Kidney (tissue), 14 donors: Measurements from ENCODE around the gene TSEN2. TPM values are rescaled to one million over a fixed set of nuclear protein-coding genes. Genes with fewer than 3 reads are reported as not detected.

Experiments
- DNase-seq, 5 donors: peaks; one replicate each; pipeline ENCODE4 v3.0.0-alpha.2; 2013 to 2020
- FAIRE-seq: peaks from 2 replicates; lab custom pipeline; 2012; peaks lifted over from hg19 to GRCh38; lab: Jason Lieb, UNC
- H3K27ac ChIP-seq, 2 donors: one replicate each; pipeline ENCODE4 v1.7.0; 2013; ENCODE audit warnings: low read depth in 2 of 2, low read length in 2 of 2, inconsistent platforms in 1 of 2
- H3K27me3 ChIP-seq: one replicate; pipeline ENCODE4 v1.7.1; 2013; ENCODE audit warnings: low read length, inconsistent platforms; ENCODE audit not compliant: control insufficient read depth, insufficient read depth
- H3K36me3 ChIP-seq, 3 donors: one replicate each; pipeline versions ENCODE4 v1.7.0 to v1.7.1; 2013; ENCODE audit warnings: low read length in 3 of 3, control low read depth in 1 of 3, inconsistent platforms in 1 of 3; ENCODE audit not compliant: insufficient read depth in 3 of 3, control insufficient read depth in 2 of 3
- H3K4me1 ChIP-seq, 3 donors: one replicate each; pipeline versions ENCODE4 v1.7.0 to v1.7.1; 2013; ENCODE audit warnings: low read length in 3 of 3, inconsistent platforms in 1 of 3, low read depth in 1 of 3; ENCODE audit not compliant: control insufficient read depth in 2 of 3, insufficient read depth in 2 of 3
- H3K4me3 ChIP-seq, 3 donors: one replicate each; pipeline versions ENCODE4 v1.7.0 to v1.8.1; 2013; ENCODE audit warnings: low read length in 3 of 3, control low read depth in 1 of 3, inconsistent platforms in 1 of 3
- H3K9ac ChIP-seq, 3 donors: one replicate each; pipeline versions ENCODE4 v1.7.0 to v1.7.1; 2013; ENCODE audit warnings: low read length in 3 of 3, control low read depth in 1 of 3, inconsistent platforms in 1 of 3
- H3K9me3 ChIP-seq, 3 donors: one replicate each; pipeline versions ENCODE4 v1.7.0 to v1.7.1; 2013; ENCODE audit warnings: low read length in 3 of 3, control low read depth in 1 of 3, inconsistent platforms in 1 of 3; ENCODE audit not compliant: control insufficient read depth in 2 of 3, insufficient read depth in 1 of 3
- intact Hi-C: fragments of 100-400 bp; cut with DNase I; formaldehyde crosslinking; loops from one replicate; pipeline ENCODE4 v1.11.1; 2022
- polyA plus RNA-seq: library from polyadenylated mRNA; stranded (reverse); fragments of 350-450 nt; fragmentation: Illumina TruSeq; extraction: RNeasy Lipid Tissue Mini Kit (QIAGEN cat#74804); gene quantifications from one replicate; pipeline ENCODE4 v1.2.3, GENCODE V29; 2014; ENCODE audit warnings: low read depth, low replicate concordance; ENCODE audit not compliant: insufficient read depth
- total RNA-seq: library from RNA; stranded (reverse); fragmentation: NEBNext Ultra II Directional; extraction: Animal tissue kit (Norgen Biotek cat#: 25700); gene quantifications from one replicate; pipeline ENCODE4 v1.2.1, GENCODE V29; 2021
- TF ChIP-seq, protein P1 (sequence below): IDR thresholded peaks from 3 replicates; pipeline ENCODE4 v1.5.1; 2012; ENCODE audit warnings: mild to moderate bottlenecking, moderate library complexity, borderline replicate concordance; ENCODE audit not compliant: insufficient read depth; ENCODE audit errors: extremely low read depth
- donor health status: control.
- donor health status: control.
- donor health status: control.
- donor health status: control.
- donor health status: control.
- donor health status: DM: yes; HTN: yes; CAD: no.
- donor health status: Normal renal cell carcinoma (clear cell type).

The TSEN2 gene
- total and polyA plus RNA-seq, 2 donors from 2014 or later = 10.3 to 20.7 TPM

DNA sequence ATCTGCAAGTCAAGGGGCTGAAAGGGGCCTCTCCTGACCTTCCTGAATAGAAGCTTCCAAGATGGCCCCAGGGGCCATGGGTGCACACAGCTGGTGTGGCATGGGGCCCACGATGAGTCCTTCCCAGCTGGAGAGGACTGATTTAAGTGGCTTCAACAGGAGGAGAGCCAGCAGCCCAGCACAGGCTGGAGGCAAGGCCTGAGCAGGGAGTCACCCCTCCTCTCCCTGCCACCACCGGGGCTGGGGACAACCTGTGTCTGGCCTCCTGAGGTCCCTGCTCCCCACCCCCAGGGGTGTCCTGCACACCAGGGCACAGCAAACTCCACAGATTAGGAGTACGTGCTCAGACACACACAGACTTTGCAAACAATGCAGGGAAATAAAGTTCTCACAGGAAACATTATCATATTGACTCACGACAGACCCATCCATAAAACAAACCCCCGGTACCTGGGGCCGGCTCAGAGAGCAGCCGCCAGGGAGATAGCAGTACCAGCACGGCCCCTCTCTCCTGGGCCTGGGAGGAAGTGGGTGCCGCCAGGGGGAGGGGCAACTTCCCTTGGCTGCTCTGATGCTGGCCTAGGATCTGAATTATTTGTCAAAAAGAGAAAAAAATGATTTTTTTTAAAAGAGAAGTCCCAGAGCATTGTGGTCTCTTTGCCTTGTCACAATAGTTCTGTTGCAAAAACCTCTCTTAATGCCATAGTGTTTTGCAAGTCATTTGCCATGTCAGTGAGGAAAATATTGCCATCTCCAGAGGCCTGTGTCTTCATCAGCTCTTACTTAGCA lies 21.9 kb upstream of the TSEN2 start:
- H3K9ac ChIP-seq = no peak overlapping the region
- TF ChIP-seq, protein P1, sequence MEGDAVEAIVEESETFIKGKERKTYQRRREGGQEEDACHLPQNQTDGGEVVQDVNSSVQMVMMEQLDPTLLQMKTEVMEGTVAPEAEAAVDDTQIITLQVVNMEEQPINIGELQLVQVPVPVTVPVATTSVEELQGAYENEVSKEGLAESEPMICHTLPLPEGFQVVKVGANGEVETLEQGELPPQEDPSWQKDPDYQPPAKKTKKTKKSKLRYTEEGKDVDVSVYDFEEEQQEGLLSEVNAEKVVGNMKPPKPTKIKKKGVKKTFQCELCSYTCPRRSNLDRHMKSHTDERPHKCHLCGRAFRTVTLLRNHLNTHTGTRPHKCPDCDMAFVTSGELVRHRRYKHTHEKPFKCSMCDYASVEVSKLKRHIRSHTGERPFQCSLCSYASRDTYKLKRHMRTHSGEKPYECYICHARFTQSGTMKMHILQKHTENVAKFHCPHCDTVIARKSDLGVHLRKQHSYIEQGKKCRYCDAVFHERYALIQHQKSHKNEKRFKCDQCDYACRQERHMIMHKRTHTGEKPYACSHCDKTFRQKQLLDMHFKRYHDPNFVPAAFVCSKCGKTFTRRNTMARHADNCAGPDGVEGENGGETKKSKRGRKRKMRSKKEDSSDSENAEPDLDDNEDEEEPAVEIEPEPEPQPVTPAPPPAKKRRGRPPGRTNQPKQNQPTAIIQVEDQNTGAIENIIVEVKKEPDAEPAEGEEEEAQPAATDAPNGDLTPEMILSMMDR = no peak
- no peak for DNase-seq

DNA sequence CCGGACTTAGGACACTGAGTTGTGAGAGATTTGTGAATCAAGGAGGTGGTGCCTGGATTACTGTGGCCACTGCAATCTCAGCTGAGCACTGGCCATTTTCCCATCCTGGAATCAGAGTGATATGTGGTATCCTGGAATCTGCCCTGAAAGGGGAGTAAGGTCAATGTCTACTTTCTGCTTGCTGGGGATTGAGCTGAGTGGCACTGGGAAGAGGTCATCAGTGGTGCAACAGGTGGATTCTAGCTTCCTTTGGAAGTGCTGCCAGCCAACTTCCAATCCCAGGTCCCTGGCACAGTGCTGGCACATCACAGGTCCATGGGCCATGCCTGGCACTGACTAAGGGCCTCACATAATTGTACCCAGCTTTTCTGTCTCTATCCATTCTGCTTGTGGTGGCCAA lies 20.6 kb upstream of the TSEN2 start:
- TF ChIP-seq, protein P1 = no peak
- H3K4me1 ChIP-seq = peaks cover 0 to 9% (median 0%) of the 10 kb centered on the region in 3 donors
- H3K27me3 ChIP-seq = no peaks in the 10 kb centered on the region
- no peak overlapping the region for H3K4me3 ChIP-seq
- intact Hi-C loops = no loop called here
- no peak overlapping the region for H3K27ac ChIP-seq
- no peaks in the 10 kb centered on the region for H3K9me3 ChIP-seq
- H3K36me3 ChIP-seq = no peaks in the 10 kb centered on the region
- DNase-seq (no peak), FAIRE-seq (no peak)
- H3K9ac ChIP-seq = no peak overlapping the region

More for the DNA sequence above, 21.9 kb upstream of the TSEN2 start:
- Histone ChIP-seq H3K27me3 (no peaks in the 10 kb centered on the region), H3K4me3 (no peak overlapping the region), H3K4me1 (peaks cover 0 to 9% (median 0%) of the 10 kb centered on the region in 3 donors), H3K9me3 (no peaks in the 10 kb centered on the region), H3K36me3 (no peaks in the 10 kb centered on the region), H3K27ac (no peak overlapping the region)
- FAIRE-seq = no peak
- intact Hi-C loops = no loop called here

DNA sequence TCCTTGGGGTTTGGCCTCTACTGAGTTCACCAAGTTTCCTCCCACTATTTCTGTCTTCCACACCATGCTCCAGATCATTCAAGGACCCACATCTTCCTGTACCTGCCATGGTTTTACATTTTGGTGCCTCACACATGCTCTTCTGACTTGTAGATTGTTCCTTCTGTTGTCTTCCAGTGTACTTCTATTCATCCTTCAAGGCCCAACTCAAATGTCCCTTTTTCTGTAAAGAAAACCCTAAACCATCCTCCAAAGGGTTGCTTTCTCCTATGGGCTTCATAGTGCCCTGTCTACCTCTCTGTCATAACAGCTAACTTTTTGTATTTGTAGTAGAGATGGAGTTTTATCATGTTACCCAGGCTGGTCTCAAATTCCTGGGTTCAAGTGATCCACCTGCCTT lies 20.1 kb upstream of the TSEN2 start:
- no peak overlapping the region for H3K27ac ChIP-seq
- FAIRE-seq (no peak), DNase-seq (no peak)
- H3K27me3 ChIP-seq = no peaks in the 10 kb centered on the region
- intact Hi-C loops = no loop called here
- TF ChIP-seq, protein P1 = no peak
- H3K4me3 ChIP-seq = no peak overlapping the region
- no peak overlapping the region for H3K9ac ChIP-seq
- H3K9me3 ChIP-seq = no peaks in the 10 kb centered on the region
- peaks cover 0 to 9% (median 0%) of the 10 kb centered on the region in 3 donors for H3K4me1 ChIP-seq
- no peaks in the 10 kb centered on the region for H3K36me3 ChIP-seq
